Activated CD8-positive, alpha-beta memory T cell treated with anti-CD3 and anti-CD28 coated beads, Interleukin-2, amount 50 U/mL, for 1 hour (primary cell): ENCODE data around the gene L3MBTL1.

Experiments used
- DNase-seq: peaks from one replicate; pipeline ENCODE4 v3.0.0-alpha.2; 2020; ENCODE audit errors: extremely low read depth

The L3MBTL1 gene

DNA sequence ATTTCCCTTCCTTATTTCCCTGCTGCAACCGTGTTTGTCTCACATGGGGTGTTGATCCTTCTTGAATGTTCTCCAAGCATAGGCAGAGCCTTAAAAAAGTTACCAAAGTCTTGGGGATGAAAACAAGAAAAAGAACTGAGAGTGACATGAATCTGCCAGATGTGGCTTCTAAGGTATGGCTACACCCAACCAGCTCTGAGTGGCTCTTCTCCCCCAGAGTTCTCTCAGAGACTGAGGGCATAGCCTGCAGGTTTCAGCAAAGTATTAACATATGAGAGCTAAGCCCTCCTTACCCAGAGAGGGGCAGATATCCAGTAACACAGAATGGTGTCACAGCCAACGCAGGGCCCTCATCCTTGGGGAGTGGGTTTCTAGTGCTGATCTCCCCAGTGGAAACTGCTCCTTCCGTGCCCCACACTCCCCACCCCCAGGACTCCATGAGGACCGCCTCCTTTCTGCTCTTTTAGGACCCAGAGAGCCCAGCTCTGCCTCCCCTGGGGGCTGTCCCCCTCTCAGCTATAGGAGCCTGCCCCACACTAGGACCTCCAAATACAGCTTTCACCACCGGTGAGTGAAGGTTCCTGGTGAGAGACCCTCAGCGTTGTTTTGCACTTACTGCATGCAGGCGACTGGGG is 28.0 kb downstream of the L3MBTL1 start:
- DNase-seq, result no peak

DNA sequence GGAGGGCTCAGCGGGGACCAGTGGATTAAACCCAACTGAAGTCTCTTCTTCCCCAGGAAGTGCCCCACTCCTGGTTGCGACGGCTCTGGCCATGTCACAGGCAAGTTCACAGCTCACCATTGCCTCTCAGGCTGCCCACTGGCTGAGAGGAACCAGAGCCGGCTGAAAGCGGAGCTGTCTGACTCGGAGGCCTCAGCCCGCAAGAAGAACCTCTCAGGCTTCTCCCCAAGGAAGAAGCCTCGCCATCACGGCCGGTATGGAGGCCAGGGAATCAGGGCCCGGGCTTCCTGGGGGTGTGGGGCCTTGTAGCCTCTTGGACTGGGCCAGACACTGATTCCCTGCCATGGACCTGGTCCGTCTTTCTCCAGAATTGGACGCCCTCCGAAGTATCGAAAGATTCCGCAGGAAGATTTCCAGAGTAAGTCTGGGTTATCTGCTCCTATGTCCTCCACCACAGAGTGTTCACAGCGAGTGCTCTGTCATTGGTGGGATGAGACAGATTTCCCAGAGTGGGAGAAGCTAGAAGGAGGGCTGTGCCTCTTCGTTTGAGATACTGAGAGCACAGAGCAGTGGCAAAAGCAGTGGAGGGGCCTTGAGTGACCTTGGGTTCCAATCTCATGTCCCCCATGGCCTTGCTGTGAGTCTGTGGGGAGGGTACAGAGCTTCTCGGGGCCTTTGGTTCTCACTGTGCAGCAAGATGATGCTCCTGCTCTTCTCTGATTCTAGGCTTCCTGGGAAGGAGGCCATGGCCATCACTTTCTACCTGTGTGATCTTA is 28.7 kb downstream of the L3MBTL1 start:
- no peak for DNase-seq

DNA sequence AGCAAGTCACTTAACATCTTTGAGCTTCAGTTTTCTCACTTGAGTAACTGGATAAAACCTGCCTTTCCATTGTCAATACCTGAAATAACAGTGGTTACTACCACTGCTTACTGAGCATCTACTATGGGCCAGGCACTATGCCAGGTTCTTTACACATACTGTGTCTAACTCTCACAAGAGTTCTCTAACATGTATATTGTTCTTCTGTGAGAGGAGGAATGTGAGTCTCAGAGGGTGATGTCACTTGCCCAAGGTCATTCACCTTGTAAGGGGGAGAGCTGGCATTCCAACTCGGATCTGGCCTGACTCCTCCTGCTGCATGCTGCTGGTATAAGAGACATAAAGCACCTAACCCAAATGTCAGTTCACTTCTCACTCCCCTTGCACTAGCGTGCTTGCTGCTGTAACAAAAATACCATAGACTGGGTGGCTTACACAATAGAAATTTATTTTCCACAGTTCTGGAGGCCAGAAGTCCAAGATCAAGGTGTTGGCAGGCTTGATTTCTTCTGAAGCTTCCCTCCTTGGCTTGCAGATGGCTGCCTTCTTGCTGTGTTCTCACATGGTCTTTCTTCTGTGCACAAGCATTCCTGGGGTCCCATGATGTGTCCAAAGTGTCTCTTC is 29.4 kb downstream of the L3MBTL1 start:
- DNase-seq, result no peak

DNA sequence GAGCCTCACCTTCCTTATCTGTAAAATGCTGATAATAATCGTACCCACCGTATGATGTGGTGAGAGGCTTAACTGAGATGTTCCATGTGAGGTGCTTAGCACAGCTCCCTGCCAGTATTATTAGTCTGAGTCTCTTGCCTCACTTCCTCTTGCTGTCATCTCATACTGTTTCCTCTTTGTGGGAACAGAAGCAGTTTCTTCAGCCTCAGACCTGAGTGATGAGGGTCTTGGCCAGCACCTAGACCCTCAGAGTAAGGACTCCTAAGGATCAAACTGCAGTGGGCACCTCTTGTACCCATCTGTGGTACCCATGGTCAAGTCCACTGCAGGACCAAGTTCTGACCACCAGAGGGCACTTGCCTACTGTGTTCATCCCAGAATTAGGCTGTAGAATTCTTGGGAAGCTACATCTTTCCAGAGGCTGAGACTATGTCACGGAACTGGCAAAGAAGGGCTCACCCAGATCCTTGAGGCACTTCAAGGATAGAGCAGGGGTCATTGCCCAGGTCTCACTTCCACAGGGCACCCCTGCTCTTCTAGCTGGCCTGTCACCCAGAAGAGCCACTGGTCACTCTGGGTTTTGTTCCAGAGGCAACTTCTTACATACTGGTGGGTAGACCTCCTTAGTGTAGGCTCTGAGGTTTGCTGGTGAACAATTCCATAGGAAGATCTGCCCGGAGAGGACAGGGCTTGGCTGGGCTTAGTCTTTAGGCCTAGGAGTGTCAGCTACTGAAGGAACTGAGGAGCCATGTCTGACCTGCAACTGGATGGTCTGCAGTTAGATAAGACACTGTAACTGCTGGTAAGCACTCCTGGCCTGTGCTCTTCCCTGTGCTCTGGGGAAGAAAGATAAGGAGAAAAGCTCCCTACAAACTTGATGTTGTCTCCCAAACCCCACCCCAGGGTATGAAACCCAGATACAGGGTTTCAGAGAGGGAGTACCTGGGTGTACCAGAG is 30.7 kb downstream of the L3MBTL1 start:
- DNase-seq, result no peak

DNA sequence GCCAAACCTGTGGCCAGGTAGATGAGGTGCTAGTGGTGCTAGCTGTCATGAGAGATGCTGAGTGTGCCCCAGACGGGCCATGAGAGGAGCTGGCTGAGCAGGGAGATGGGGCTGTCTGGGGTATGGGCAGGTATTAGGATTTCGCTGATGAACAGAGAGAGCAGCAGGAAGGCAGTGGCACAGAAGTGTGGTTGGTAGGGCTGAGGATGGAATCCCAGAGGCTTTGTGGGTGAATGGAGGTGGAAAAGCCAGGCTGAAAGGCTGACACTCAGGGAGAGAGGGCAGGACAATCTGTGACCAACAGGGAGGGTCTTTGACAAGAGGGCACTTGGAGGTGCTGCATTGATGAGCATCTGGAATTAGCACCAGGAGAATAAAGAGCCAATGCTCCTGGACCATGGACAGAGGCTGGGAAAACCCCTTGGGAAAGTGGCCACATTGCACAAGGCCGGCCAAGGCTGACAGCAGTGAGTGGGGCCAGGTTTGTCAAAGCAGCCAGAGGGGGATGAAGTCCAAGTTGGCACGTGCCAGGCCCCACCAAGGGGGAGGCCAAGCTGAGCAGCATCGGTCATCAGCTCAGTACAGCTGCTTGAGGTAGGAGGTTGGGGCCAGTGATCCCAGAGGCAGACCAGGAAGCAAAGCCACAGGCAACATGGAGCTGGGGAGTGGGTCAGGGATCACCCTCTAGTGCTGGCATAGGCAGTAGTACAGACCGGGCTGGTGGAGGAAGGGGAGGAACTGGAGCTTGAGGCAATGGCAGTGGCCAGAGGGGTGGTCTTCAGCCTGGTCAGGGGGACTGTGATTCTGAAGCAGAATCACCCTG is 31.6 kb downstream of the L3MBTL1 start:
- no peak for DNase-seq

DNA sequence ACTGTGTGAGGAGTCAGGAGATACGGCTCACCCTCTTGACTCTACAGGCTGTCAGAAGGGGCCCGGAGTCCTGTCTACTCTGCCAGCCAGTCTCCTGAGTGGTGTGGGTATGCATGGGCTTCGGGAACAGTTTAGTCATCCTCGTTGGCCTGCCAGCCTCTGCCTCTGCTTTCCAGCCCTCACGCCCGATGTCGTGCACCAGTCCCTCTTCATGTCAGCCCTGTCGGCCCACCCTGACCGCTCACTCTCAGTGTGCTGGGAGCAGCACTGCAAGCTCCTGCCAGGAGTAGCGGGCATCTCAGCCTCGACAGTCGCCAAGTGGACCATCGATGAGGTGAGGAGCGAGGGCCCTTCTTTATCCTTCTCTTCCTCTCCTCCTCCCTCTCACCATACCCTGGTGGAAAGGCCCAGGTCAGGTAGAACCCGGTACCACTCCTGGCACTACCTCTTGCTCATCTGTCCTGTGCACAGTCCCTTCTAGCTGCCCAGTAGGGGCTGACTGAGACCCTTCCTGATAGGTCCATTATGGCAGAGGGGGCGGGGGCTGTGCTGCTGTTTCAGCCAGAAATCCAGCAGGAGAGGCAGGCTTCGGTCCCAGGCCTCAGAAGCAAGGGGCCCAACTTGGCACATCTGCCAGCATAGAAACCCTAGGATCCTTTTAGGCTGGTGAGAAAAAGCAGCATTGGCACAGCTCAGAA is 32.6 kb downstream of the L3MBTL1 start:
- DNase-seq, result no peak

DNA sequence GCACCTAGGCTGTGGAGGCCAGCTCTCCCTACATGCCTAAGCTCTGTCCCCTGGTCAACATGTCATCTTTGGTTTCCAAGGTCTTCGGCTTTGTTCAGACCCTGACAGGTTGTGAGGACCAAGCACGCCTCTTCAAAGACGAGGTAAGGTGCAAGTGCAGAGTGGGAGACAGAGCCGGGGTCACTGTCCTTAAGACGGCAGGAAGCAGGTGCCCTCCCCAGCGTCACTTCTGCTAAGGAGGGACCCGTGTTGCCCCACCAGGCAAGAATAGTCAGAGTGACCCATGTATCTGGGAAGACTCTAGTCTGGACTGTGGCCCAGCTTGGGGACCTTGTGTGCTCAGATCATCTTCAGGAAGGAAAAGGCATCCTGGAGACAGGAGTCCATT is 33.2 kb downstream of the L3MBTL1 start:
- no peak for DNase-seq

DNA sequence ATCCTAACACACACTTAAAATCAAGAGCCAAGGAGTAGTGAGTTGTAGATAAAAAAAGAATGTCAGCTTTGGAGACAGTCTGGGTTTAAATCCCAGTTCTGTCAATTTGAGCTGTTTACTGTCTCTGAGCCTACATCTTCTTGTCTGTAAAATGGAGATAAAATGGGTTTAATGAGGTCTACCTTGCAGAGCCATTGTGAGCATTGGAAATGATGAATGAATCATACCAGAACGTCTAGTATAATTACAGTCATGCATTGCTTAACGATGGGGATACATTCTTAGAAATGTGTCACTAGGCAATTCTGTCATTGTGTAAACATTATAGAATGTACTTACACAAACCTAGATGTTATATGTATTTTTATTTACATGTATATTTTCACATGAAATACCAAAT is 33.7 kb downstream of the L3MBTL1 start:
- no peak for DNase-seq

DNA sequence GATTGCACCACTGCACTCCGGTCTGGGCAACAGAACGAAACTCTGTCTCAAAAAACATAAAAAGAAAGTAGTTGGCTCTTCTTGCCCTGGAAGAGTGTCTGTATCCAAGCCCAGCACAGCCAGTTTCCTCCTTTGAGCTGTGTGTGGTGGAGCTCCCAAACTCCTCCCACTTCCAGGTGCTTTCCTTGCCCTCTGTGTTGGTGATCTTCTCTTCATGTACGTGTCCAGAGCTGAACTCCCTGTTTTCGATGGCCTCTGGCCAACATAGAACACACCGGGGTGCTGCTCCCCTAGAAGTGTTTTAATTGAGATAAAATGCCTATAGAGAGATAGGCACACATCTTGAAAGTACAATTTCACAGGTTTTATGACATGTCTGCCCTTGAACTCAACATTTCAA is 34.7 kb downstream of the L3MBTL1 start:
- DNase-seq, result no peak

DNA sequence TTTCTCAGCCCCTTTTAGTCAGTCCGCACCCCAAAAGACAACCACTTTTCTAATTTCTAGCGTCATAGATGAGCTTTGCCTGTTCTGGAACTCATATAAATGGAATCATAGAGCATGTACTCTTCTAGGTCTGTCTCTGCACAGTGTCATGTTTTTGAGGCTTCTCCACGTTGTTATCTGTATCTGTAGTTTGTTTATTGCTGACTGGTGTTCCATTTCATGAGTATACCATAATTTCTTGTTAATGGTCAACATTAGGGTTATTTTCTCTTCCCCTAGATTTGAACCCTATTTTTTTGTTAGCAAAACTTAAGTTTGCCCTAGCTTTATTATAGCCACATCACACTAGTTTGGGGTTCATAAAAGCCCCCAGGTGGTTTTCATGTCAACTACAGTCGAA is 35.2 kb downstream of the L3MBTL1 start:
- no peak for DNase-seq

DNA sequence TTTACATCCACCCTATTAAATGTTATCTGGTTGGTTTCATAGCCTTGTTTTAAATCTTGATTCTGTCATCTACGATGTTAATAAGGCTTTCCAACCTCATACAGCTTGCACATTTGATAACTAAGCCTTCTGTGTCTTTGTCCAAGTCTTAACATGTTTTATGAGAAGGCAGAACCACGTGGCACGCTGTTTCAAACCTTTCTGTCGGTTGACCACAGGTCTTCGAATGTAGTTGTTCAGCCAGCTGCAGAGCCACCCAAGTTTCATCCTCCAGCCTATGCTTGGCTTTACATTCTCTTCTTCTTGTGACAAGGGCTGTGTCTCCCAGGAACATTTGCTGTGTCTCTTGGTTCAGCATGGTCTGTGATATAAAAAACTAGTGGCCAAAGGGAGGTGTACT is 35.6 kb downstream of the L3MBTL1 start:
- no peak for DNase-seq

DNA sequence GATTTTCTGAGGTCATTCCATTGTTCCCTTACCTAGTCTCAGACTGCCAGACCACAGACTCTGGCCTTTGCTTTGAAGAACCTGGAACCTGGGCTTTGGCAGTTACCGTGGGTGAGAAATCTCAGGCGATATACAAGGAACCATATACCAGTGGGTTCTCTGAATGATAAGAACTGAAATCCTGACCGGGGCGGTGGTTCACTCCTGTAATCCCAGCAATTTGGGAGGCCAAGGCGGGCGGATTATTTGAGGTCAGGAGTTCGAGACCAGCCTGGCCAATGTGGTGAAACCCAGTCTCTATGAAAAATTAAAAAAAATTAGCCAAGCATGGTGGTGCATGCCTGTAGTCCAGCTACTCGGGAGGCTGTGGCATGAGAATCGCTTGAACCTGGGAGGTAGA is 37.0 kb downstream of the L3MBTL1 start:
- DNase-seq, result no peak

DNA sequence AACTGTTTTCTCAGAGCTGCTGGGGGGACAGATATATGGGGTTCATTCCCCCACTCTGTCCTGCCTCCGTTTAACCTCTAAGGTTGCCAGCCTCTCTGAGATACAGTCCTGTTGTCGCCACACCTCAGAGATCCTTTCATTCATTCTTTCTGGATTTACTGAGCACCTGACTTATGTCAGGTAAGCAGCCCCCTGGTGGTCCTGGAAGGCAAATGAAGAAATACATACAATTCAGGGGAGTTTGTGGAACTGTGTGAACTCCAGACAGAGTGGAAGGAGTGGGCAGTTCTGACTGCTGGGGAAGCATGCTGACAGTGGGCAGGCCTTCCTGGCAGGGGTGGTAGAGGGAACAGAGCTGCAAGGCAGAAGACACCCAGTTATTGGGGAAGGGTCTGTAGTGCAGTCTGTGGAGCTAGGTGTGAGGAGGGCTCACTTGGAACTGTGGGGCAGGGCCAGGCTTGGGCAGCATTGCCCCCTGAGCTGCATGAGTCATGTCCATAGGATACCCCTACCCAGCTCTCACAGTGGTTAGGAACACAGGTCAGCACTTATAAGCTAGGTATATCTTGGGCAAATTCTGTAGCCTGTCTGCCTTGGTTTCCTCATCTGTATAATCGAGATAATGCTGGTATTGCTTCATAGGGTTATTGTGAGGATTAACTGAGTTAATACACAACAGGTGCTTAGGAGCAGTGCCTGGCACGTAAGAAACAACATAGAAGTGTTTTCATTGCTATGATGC is 38.5 kb downstream of the L3MBTL1 start:
- DNase-seq, result no peak

DNA sequence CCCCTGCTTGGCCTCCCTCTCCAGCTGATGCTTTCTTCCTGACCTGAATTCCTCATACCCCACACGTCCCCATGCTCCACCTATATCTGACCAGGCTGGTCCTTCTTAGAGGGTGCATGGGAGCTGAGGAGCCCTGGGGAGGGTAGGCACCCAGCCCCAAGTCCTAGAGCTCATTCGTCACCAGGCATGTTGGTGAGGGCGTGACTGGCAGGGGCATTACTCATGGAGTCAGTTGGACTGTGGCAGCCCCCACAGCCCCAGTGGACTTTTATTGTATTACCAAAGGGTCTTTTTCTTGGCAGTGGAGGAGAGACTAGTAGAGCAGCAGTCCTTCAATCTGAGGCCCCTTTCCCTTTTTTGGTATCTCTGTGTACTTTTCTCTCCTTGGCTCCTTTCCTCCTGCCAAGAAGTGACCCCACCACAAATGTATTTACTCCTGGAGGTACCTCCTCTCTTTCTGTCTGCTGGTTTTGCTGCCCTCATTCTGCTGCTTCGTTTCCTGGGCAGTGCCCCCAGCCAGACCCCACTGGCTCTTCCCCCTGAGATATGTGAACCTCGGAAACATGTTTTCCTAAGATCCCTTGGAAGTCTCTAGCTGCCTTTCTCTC is 40.9 kb downstream of the L3MBTL1 start:
- DNase-seq, result no peak

DNA sequence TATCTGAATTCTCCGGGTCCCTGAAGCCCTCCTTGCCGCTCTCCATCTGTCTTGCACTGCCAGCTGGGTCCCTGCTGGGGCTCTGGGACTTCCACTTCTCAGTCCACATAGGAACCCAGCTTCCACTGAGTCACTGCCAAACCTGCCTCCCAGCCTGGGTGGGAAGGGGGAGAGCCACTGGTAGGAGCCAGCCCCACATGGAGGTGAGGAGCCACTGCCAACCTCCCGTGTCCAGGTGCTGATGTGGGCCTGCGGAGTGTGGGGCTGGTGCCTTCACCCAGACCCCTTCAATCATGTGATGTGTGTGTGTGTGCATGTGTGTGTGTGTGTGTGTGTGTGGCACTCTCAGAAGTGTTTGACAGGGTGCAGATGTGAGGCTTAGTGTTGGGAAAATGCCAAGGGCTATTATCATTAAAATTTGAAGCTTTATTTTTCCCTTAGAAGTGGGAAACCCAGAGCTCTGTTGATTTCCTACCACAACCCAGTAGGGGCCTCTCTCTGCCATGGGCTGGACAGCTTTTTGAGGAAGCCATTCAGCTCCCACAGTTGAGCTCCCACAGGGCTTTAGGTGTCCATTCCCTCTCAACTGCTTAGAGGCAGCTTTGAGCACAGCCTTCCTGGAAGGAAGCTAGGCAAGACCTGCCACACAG is 42.0 kb downstream of the L3MBTL1 start:
- no peak for DNase-seq

DNA sequence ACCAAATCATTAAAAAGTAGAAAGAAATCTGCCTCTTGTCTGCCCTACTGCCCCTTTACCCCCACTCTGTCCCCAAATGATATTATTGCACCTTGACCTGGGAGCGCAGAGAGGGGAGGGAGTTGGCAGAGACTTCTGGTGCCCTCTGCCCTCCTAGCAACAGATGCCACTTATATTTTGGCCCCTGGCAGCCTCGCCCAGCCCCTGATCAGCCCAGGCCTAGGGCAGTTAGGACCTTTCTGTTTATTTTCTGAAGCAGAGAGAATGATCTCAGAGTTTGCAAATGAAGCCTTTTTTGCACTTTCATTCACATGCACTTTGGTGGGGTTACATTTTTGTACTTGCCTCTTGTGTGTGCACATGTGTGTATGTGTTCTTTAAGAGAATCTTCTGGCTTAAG is 43.0 kb downstream of the L3MBTL1 start:
- DNase-seq, result no peak

DNA sequence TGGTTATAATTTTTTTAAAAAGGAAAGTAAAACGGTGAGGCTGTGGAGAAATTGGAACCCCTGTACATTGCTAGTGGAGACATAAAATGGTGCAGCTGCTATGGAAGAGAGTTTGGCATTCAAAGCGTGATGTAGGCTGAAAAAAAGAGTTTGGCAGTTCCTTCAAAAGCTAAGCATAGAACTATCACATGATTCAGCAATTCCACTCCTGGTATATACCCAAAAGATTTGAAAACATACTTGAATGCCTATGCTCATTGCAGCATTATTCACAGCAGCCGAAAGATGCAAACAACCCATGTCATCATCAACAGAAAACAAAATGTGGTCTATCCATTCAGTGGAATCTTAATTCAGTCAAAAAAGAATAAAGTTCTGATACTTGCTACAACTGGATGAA is 46.9 kb downstream of the L3MBTL1 start:
- no peak for DNase-seq

DNA sequence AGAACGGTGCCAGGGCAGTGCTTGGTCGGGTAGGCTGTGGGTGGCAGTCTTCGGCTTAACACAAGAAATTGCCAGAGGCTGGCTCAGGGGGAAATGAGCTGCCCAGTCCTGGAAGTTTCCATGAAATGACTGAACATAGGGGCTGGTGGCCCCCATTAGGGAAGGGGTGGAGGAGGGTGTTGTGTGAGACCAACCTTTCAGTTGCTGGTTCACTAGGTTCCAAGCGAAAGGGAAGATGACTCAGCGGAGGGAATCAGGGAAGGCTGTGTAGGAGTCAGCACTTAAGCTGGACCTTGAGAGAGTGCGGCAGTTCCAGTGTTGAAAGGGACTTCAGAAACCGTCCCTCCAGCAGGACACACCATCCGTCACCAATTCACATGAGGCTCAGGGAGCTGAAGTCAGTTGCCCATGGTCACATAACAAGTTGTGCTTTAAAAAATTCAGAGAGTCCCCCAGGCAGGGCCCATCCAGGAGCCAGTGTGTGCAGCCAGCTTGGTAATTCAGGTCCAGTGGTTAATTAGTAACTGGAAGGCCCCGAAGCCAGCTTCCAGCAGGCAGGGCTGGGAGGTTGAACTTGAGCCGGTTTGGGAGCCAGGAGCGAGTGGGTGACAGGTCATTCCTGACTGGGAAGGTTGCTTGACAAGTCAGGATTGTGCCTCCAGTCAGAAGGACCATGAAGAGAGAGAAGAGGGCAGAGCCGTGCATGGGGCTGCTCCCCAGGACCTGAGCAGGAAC is 51.1 kb downstream of the L3MBTL1 start, which contains the start of gene SGK2:
TSS of gene SGK2 (plus strand) at position 616 of the 735 bp plus-strand sequence. CDS start 7,469 bp downstream, outside the sequence.
- DNase-seq, result no peak
